Ishikawa (cell line): ENCODE data around the gene SLC12A5.

Experiments
- CEBPB ChIP-seq: IDR thresholded peaks from 2 replicates; pipeline ENCODE4 v1.6.1; 2012
- CREB1 ChIP-seq: IDR thresholded peaks from 2 replicates; pipeline ENCODE4 v1.6.1; 2012; ENCODE audit warnings: low read depth
- EP300 ChIP-seq: IDR thresholded peaks from 2 replicates; pipeline ENCODE4 v1.6.1; 2012; ENCODE audit warnings: borderline replicate concordance
- MAX ChIP-seq: IDR thresholded peaks from 2 replicates; pipeline ENCODE4 v1.6.1; 2012
- NFIC ChIP-seq: IDR thresholded peaks from 2 replicates; pipeline ENCODE4 v1.6.1; 2012
- RAD21 ChIP-seq: IDR thresholded peaks from 2 replicates; pipeline ENCODE4 v1.6.1; 2012; ENCODE audit warnings: low read depth
- TAF1 ChIP-seq: IDR thresholded peaks from 2 replicates; pipeline ENCODE4 v1.6.1; 2012; ENCODE audit warnings: low read depth, mild to moderate bottlenecking
- TCF12 ChIP-seq: IDR thresholded peaks from 2 replicates; pipeline ENCODE4 v1.6.1; 2012; ENCODE audit warnings: low read depth
- USF1 ChIP-seq: IDR thresholded peaks from 2 replicates; pipeline ENCODE4 v1.6.1; 2012
- YY1 ChIP-seq: IDR thresholded peaks from 2 replicates; pipeline ENCODE4 v1.6.1; 2012; ENCODE audit warnings: low read depth

GRCh38 chr20:46058599-46059281, 29.7 kb downstream of the SLC12A5 start:
- TF ChIP-seq EP300 (no peak), CEBPB (no peak), TCF12 (no peak), TAF1 (no peak), YY1 (no peak), CREB1 (no peak), MAX (no peak), RAD21 (no peak), NFIC (no peak), USF1 (no peak)
